K562 (cell line): ENCODE measurements around the gene LAIR1. TPM values are rescaled to one million over a fixed set of nuclear protein-coding genes. Genes with fewer than 3 reads are reported as not detected.

ENCODE experiments used
- ATAC-seq: fragments of 200-7000 bp; cut with Tn5 transposase; 3 replicates; pipeline ENCODE4 v1.9.1; 2020; ENCODE audit warnings: moderate library complexity
- BruUV-seq: library from RNA; stranded (reverse); fragments of 400-500 nt; replicated peaks from 2 replicates; lab custom pipeline; 2021; lab: Mats Ljungman, UMichigan
- CTCF ChIA-PET: fragments of 300-600 bp; formaldehyde crosslinking; extraction: SDS; loops from one replicate; lab custom pipeline; 2021; ENCODE audit warnings: low intra/inter-chr PET ratio; lab: Yijun Ruan, JAX
- POLR2A ChIA-PET: fragments of 300-600, 350-650 bp; sonication (Branson Sonifier 250); formaldehyde crosslinking; extraction: SDS; loops from one replicate; lab custom pipeline; 2021; ENCODE audit warnings: antibody characterized with exemption, inconsistent platforms; lab: Yijun Ruan, JAX
- DNase-seq, 4 experiments: peaks; one replicate each; pipeline versions ENCODE4 v3.0.0 to v3.0.0-alpha.2; 2011 to 2018; ENCODE audit warnings: low spot score in 3 of 4, mixed read lengths in 3 of 4; ENCODE audit errors: extremely low read depth in 1 of 4
- FAIRE-seq: peaks from 2 replicates; lab custom pipeline; 2011; peaks lifted over from hg19 to GRCh38; lab: Jason Lieb, UNC
- H2AFZ ChIP-seq: 2 replicates; pipeline ENCODE4 v1.6.0; 2011; ENCODE audit warnings: low read depth, low read length, control low read depth, inconsistent platforms
- H3K27ac ChIP-seq: fragments of 200-600 bp; 3 replicates; pipeline ENCODE4 v1.8.0; 2011; ENCODE audit warnings: low read depth, mild to moderate bottlenecking, control low read depth, inconsistent platforms, low read length, moderate library complexity, mixed read lengths; ENCODE audit errors: extremely low read depth
- H3K27me3 ChIP-seq, 2 experiments: fragments of 300-600 bp in 1 of 2; 2 replicates in 1 of 2; 3 replicates in 1 of 2; pipeline versions ENCODE4 v1.6.0 to v1.8.0; 2011; ENCODE audit warnings: inconsistent platforms in 2 of 2, low read length in 2 of 2, mild to moderate bottlenecking in 1 of 2, mixed read lengths in 1 of 2, moderate library complexity in 1 of 2; ENCODE audit not compliant: control insufficient read depth in 2 of 2, insufficient read depth in 2 of 2
- H3K36me3 ChIP-seq: fragments of 300-600 bp; 3 replicates; pipeline ENCODE4 v1.8.0; 2011; ENCODE audit warnings: mild to moderate bottlenecking, low read length, inconsistent platforms; ENCODE audit not compliant: control insufficient read depth, insufficient read depth
- H3K4me1 ChIP-seq, 2 experiments: fragments of 200-600 bp in 1 of 2; replicated peaks in 1 of 2; 2 replicates in 1 of 2; 3 replicates in 1 of 2; pipeline versions ENCODE4 v1.5.1 to v1.8.0; 2011; ENCODE audit warnings: inconsistent platforms in 2 of 2, low read length in 2 of 2, mild to moderate bottlenecking in 1 of 2, mixed read lengths in 1 of 2, moderate library complexity in 1 of 2; ENCODE audit not compliant: control insufficient read depth in 2 of 2, insufficient read depth in 2 of 2
- H3K4me2 ChIP-seq: 2 replicates; pipeline ENCODE4 v1.6.1; 2011; ENCODE audit warnings: low read length, control low read depth, inconsistent platforms, mixed read lengths; ENCODE audit not compliant: insufficient read depth
- H3K4me3 ChIP-seq: fragments of 200-600 bp; sonication (generic), shearing (Covaris generic); 2 replicates; pipeline ENCODE4 v1.5.1; 2016; ENCODE audit warnings: control low read depth, inconsistent platforms
- H3K79me2 ChIP-seq: fragments of 200-600 bp; 3 replicates; pipeline ENCODE4 v1.8.0; 2011; ENCODE audit warnings: low read length, inconsistent platforms; ENCODE audit not compliant: control insufficient read depth, insufficient read depth
- H3K9ac ChIP-seq, 2 experiments: 2 replicates each; pipeline versions ENCODE4 v1.6.0 to v1.6.1; 2011; ENCODE audit warnings: low read depth in 2 of 2, low read length in 2 of 2, control low read depth in 1 of 2, inconsistent platforms in 1 of 2, mild to moderate bottlenecking in 1 of 2, mixed read lengths in 1 of 2; ENCODE audit not compliant: insufficient read depth in 1 of 2
- H3K9me1 ChIP-seq: one replicate; pipeline ENCODE4 v1.6.0; 2011; ENCODE audit warnings: inconsistent platforms, mild to moderate bottlenecking, low read length, moderate library complexity; ENCODE audit not compliant: control insufficient read depth, insufficient read depth
- H3K9me3 ChIP-seq: replicated peaks from 2 replicates; pipeline ENCODE4 v1.5.1; 2011; ENCODE audit warnings: low read depth, low read length, inconsistent platforms; ENCODE audit not compliant: control insufficient read depth, insufficient read depth
- H4K20me1 ChIP-seq: replicated peaks from 2 replicates; pipeline ENCODE4 v1.6.1; 2011; ENCODE audit warnings: low read length, inconsistent platforms, mixed read lengths; ENCODE audit not compliant: control insufficient read depth, insufficient read depth
- CBX5 ChIP-seq: IDR thresholded peaks from 2 replicates; pipeline ENCODE4 v1.6.1; 2014; ENCODE audit warnings: low read depth, borderline replicate concordance
- FOXP1 ChIP-seq: sonication (generic); formaldehyde crosslinking; IDR thresholded peaks from 2 replicates; pipeline ENCODE4 v1.8.0; 2022; ENCODE audit warnings: mild to moderate bottlenecking, missing genetic modification reagents
- HNRNPH1 ChIP-seq: fragments of 200-400 bp; formaldehyde crosslinking; optimal IDR thresholded peaks from 2 replicates; pipeline ENCODE3; 2017; ENCODE audit warnings: low read depth, mild to moderate bottlenecking, low read length, moderate library complexity
- KLF6 ChIP-seq: fragments of 250-450 bp; sonication (Bioruptor Pico); IDR thresholded peaks from 2 replicates; pipeline ENCODE4 v1.4.0; 2020; ENCODE audit warnings: mild to moderate bottlenecking, moderate library complexity, borderline replicate concordance
- MITF ChIP-seq: IDR thresholded peaks from 2 replicates; pipeline ENCODE4 v1.6.1; 2014; ENCODE audit warnings: antibody characterized with exemption
- PPARD ChIP-seq: fragments of 250-450 bp; sonication (Bioruptor Pico); IDR thresholded peaks from 2 replicates; pipeline ENCODE4 v1.8.0; 2022; ENCODE audit warnings: inconsistent platforms, mild to moderate bottlenecking, moderate library complexity
- VEZF1 ChIP-seq: fragments of 200-800 bp; sonication (Bioruptor generic); IDR thresholded peaks from 2 replicates; pipeline ENCODE4 v1.6.1; 2017; ENCODE audit warnings: missing genetic modification characterization, missing compliant biosample characterization
- ZNF175 ChIP-seq: fragments of 200-800 bp; sonication (Bioruptor generic); IDR thresholded peaks from 2 replicates; pipeline ENCODE4 v1.6.1; 2016; ENCODE audit warnings: low read depth, mild to moderate bottlenecking, missing genetic modification characterization, missing compliant biosample characterization
- ZNF224 ChIP-seq: sonication (generic); formaldehyde crosslinking; IDR thresholded peaks from 2 replicates; pipeline ENCODE4 v1.8.0; 2022; ENCODE audit warnings: mild to moderate bottlenecking, missing genetic modification reagents
- ZNF324 ChIP-seq: fragments of 250-450 bp; sonication (Bioruptor Pico); IDR thresholded peaks from 2 replicates; pipeline ENCODE4 v1.4.0; 2020; ENCODE audit warnings: mild to moderate bottlenecking
- ZNF512 ChIP-seq: IDR thresholded peaks from 2 replicates; pipeline ENCODE4 v1.6.1; 2016; ENCODE audit warnings: missing genetic modification characterization, missing compliant biosample characterization
- ZNF695 ChIP-seq: fragments of 450-650 bp; formaldehyde crosslinking; IDR thresholded peaks from 2 replicates; pipeline ENCODE4 v1.4.0; 2020; ENCODE audit warnings: mild to moderate bottlenecking, moderate library complexity
- WGBS: fragments of 100-300 bp; shearing (Covaris generic); methylation state at CpG from one replicate; pipeline ENCODE4 v1.1.6; 2016; ENCODE audit warnings: low coverage, mixed read lengths; ENCODE audit not compliant: insufficient coverage; ENCODE audit errors: missing lambda C conversion rate; 5-methylcytosine and 5-hydroxymethylcytosine counted together
- in situ Hi-C: fragments of 300-500 bp; cut with MboI; formaldehyde crosslinking; loops from 4 replicates; pipeline ENCODE4 v1.15.0; 2018; ENCODE audit warnings: inconsistent platforms, mixed read lengths
- intact Hi-C: fragments of 100-400 bp; cut with micrococcal nuclease; formaldehyde crosslinking; loops from 2 replicates; pipeline ENCODE4 v1.14.2; 2022
- polyA plus RNA-seq, 8 experiments: library from polyadenylated mRNA; depleted of rRNA in 4 of 8; stranded (reverse) in 5 of 8; unstranded in 3 of 8; fragments of >200 nt; fragmentation: Nextera tagmentation in 2 of 8; fragmentation: Illumina TruSeq in 1 of 8; extraction: Ambion mirVana in 2 of 8; extraction: Trizol in 1 of 8; gene quantifications; 2 replicates each; pipeline versions ENCODE4 v1.2.1 to v1.2.3, GENCODE V29; 2011 to 2014; ENCODE audit warnings: inconsistent platforms in 1 of 8, missing spikeins in 1 of 8
- total RNA-seq, 7 experiments: library from RNA; depleted of rRNA in 6 of 7; stranded (reverse); fragments of >200 nt in 6 of 7; fragmentation: Illumina TruSeq in 2 of 7; extraction: Trizol in 2 of 7; gene quantifications; 2 replicates each; pipeline versions ENCODE4 v1.2.1 to v1.2.3, GENCODE V29; 2011 to 2021; ENCODE audit warnings: low replicate concordance in 1 of 7
- TF ChIP-seq, protein P1 (sequence below): fragments of 250-450 bp; sonication (Bioruptor Pico); IDR thresholded peaks from 2 replicates; pipeline ENCODE4 v1.5.1; 2021; ENCODE audit warnings: mild to moderate bottlenecking
- TF ChIP-seq, protein P2 (sequence below): fragments of 450-650 bp; conservative IDR thresholded peaks from 2 replicates; pipeline ENCODE4 v1.6.1; 2016; ENCODE audit warnings: missing genetic modification characterization, low read depth, mild to moderate bottlenecking, missing compliant biosample characterization, moderate library complexity

Gene LAIR1
- total and polyA plus RNA-seq, 9 of the 15 experiments (the other 6 are each of a cell fraction or from before 2014, with no cell fraction given): 0.12 to 0.54 (median 0.24) TPM; not detected in 6

- Histone ChIP-seq H4K20me1 (no peaks in the 10 kb centered on the region; the same call in 1 of the 2 replicates), H3K9me3 (no peaks in the 10 kb centered on the region), H2AFZ (no peak overlapping the region), H3K9me1 (no peaks in the 10 kb centered on the region), H3K4me2 (no peak overlapping the region), H3K27ac (no peak overlapping the region), H3K36me3 (no peaks in the 10 kb centered on the region), H3K4me1 (no peaks in the 10 kb centered on the region; a peak in 1 of 5 replicates), H3K9ac (no peak overlapping the region), H3K4me3 (no peak overlapping the region), H3K27me3 (peaks cover 3 to 28% of the 10 kb centered on the region in 2 experiments), H3K79me2 (no peaks in the 10 kb centered on the region)
- ChIA-PET CTCF (interaction anchor here (0.6 kb wide), 1 partner anchor 24 kb away, joined by 3 read pairs; no protein-coding TSS in a partner anchor), POLR2A (no interaction called here)
- intact Hi-C loops: no loop called here
- in situ Hi-C loops: no loop called here
- no peak for DNase-seq
- no peak for ATAC-seq
- no peak for FAIRE-seq
- no TSS peak for BruUV-seq
- 5% methylated on average over 3 of the region's 3 CpGs for WGBS
- TF ChIP-seq KLF6 (CRISPR knock-in tag): no peak
- TF ChIP-seq ZNF695: no peak
- TF ChIP-seq ZNF175 (CRISPR knock-in tag): no peak
- TF ChIP-seq, protein P1, sequence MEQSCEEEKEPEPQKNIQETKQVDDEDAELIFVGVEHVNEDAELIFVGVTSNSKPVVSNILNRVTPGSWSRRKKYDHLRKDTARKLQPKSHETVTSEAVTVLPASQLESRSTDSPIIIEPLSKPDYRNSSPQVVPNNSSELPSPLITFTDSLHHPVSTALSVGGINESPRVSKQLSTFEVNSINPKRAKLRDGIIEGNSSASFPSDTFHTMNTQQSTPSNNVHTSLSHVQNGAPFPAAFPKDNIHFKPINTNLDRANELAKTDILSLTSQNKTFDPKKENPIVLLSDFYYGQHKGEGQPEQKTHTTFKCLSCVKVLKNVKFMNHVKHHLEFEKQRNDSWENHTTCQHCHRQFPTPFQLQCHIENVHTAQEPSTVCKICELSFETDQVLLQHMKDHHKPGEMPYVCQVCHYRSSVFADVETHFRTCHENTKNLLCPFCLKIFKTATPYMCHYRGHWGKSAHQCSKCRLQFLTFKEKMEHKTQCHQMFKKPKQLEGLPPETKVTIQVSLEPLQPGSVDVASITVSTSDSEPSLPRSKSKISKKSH: no peak
- no peak for TF ChIP-seq ZNF512 (tag)
- TF ChIP-seq HNRNPH1: no peak
- no peak for TF ChIP-seq ZNF324 (CRISPR knock-in tag)
- TF ChIP-seq MITF: no peak
- no peak for TF ChIP-seq PPARD (CRISPR knock-in tag)
- TF ChIP-seq, protein P2, sequence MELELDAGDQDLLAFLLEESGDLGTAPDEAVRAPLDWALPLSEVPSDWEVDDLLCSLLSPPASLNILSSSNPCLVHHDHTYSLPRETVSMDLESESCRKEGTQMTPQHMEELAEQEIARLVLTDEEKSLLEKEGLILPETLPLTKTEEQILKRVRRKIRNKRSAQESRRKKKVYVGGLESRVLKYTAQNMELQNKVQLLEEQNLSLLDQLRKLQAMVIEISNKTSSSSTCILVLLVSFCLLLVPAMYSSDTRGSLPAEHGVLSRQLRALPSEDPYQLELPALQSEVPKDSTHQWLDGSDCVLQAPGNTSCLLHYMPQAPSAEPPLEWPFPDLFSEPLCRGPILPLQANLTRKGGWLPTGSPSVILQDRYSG (tag): no peak
- TF ChIP-seq VEZF1: no peak
- no peak for TF ChIP-seq FOXP1
- no peak for TF ChIP-seq ZNF224 (CRISPR knock-in tag)
- TF ChIP-seq CBX5: no peak
These were observed 31.0 kb downstream of the LAIR1 start for GRCh38 chr19:54333586-54334298.
